Left ventricle myocardium inferior (tissue), 1 donor: ENCODE measurements around the gene GVQW3. TPM values are rescaled to one million over a fixed set of nuclear protein-coding genes. Genes with fewer than 3 reads are reported as not detected.

Experiments used
- DNase-seq: peaks from one replicate; pipeline ENCODE4 v3.0.0-alpha.2; 2020
- H3K27ac ChIP-seq: fragments of 200-600 bp; replicated peaks from 2 replicates; pipeline ENCODE4 v1.8.0; 2021
- H3K27me3 ChIP-seq: fragments of 200-600 bp; 2 replicates; pipeline ENCODE4 v1.8.0; 2021; ENCODE audit warnings: low read depth
- H3K36me3 ChIP-seq: fragments of 200-600 bp; 2 replicates; pipeline ENCODE4 v1.8.0; 2021
- H3K4me1 ChIP-seq: fragments of 200-600 bp; 2 replicates; pipeline ENCODE4 v1.8.0; 2021
- H3K4me3 ChIP-seq: fragments of 200-600 bp; 2 replicates; pipeline ENCODE4 v1.8.0; 2021; ENCODE audit warnings: mild to moderate bottlenecking, moderate library complexity
- H3K9me3 ChIP-seq: fragments of 200-600 bp; replicated peaks from 2 replicates; pipeline ENCODE4 v1.8.0; 2021
- CTCF ChIP-seq: fragments of 200-600 bp; IDR thresholded peaks from 2 replicates; pipeline ENCODE4 v1.8.0; 2021; ENCODE audit warnings: antibody characterized with exemption, mild to moderate bottlenecking, borderline replicate concordance
- intact Hi-C: fragments of 100-400 bp; cut with micrococcal nuclease; formaldehyde crosslinking; loops from one replicate; pipeline ENCODE4 v1.11.0; 2022
- total RNA-seq: library from RNA; stranded (reverse); fragmentation: NEBNext Ultra II Directional; extraction: Animal tissue kit (Norgen Biotek cat#: 25700); gene quantifications from one replicate; pipeline ENCODE4 v1.2.1, GENCODE V29; 2021
- donor health status: DM: no; HTN: yes; CAD: no; lungs with severe emphysema.

Gene GVQW3
- total RNA-seq, 1 donor from 2014 or later = 1.8 TPM

- H3K9me3 ChIP-seq = no peaks in the 10 kb centered on the region
- H3K4me3 ChIP-seq = no peak overlapping the region
- no peak overlapping the region for H3K27ac ChIP-seq
- H3K4me1 ChIP-seq = peaks cover 29% of the 10 kb centered on the region
- no peaks in the 10 kb centered on the region for H3K27me3 ChIP-seq
- no peak for TF ChIP-seq CTCF
- intact Hi-C loops = no loop called here
- no peak for DNase-seq
- H3K36me3 ChIP-seq = peaks cover 35% of the 10 kb centered on the region
Observed at GRCh38 chr11:76448506-76448905, 67.4 kb downstream of the GVQW3 start.

- no peaks in the 10 kb centered on the region for H3K4me1 ChIP-seq
- DNase-seq = no peak
- no peaks in the 10 kb centered on the region for H3K9me3 ChIP-seq
- no peaks in the 10 kb centered on the region for H3K27me3 ChIP-seq
- no peak for TF ChIP-seq CTCF
- H3K36me3 ChIP-seq = peaks cover 53% of the 10 kb centered on the region
- intact Hi-C loops = no loop called here
- no peak overlapping the region for H3K4me3 ChIP-seq
- no peak overlapping the region for H3K27ac ChIP-seq
Observed at GRCh38 chr11:76453248-76453647, 72.1 kb downstream of the GVQW3 start.

- H3K27ac ChIP-seq = no peak overlapping the region
- TF ChIP-seq CTCF = no peak
- intact Hi-C loops = no loop called here
- no peaks in the 10 kb centered on the region for H3K27me3 ChIP-seq
- H3K9me3 ChIP-seq = no peaks in the 10 kb centered on the region
- DNase-seq = no peak
- H3K4me3 ChIP-seq = no peak overlapping the region
- peaks cover 63% of the 10 kb centered on the region for H3K36me3 ChIP-seq
- H3K4me1 ChIP-seq = peaks cover 10% of the 10 kb centered on the region
Observed at GRCh38 chr11:76455331-76455730, 74.2 kb downstream of the GVQW3 start.

GRCh38 chr11:76455931-76456330, 74.8 kb downstream of the GVQW3 start:
- Histone ChIP-seq H3K27ac (no peak overlapping the region), H3K9me3 (no peaks in the 10 kb centered on the region), H3K27me3 (no peaks in the 10 kb centered on the region), H3K4me1 (peaks cover 13% of the 10 kb centered on the region), H3K36me3 (peaks cover 67% of the 10 kb centered on the region), H3K4me3 (no peak overlapping the region)
- intact Hi-C loops = no loop called here
- DNase-seq = no peak
- no peak for TF ChIP-seq CTCF

- TF ChIP-seq CTCF = no peak
- intact Hi-C loops = no loop called here
- Histone ChIP-seq H3K36me3 (peaks cover 62% of the 10 kb centered on the region), H3K4me1 (peaks cover 13% of the 10 kb centered on the region), H3K9me3 (no peaks in the 10 kb centered on the region), H3K4me3 (no peak overlapping the region), H3K27me3 (no peaks in the 10 kb centered on the region), H3K27ac (no peak overlapping the region)
- DNase-seq = no peak
Observed at GRCh38 chr11:76456571-76456970, 75.4 kb downstream of the GVQW3 start.

Other genes starting within 250 kb of the GVQW3 start
- 22.7 TPM for gene WNT11, start 174.8 kb upstream of the GVQW3 start, total RNA-seq
- 20.5 TPM for gene THAP12, start 191 bp upstream of the GVQW3 start, total RNA-seq
- 18.7 TPM for gene EMSY, start 63.7 kb downstream of the GVQW3 start, total RNA-seq